DOHH2 (cell line): ENCODE measurements around the gene OIT3.

Experiments used
- CTCF ChIP-seq: fragments of 200-600 bp; sonication (generic); IDR thresholded peaks from one replicate; pipeline ENCODE4 v1.5.1; 2014; ENCODE audit warnings: antibody characterized with exemption, mild to moderate bottlenecking, low read depth, low read length; ENCODE audit not compliant: poor library complexity, severe bottlenecking
- EZH2phosphoT487 ChIP-seq: fragments of 200-600 bp; sonication (generic); IDR thresholded peaks from 2 replicates; pipeline ENCODE4 v1.6.1; 2017; ENCODE audit warnings: borderline replicate concordance, mild to moderate bottlenecking, antibody characterized with exemption, low read length, moderate library complexity, mixed read lengths

GRCh38 chr10:72883861-72884260 is 9.7 kb upstream of the OIT3 start:
- TF ChIP-seq CTCF (no peak), EZH2phosphoT487 (no peak)
